DMS153 (cell line): ENCODE data around the gene NFATC1.

Source experiments
- DNase-seq: peaks from one replicate; lab custom pipeline; 2025; lab: John Stamatoyannopoulos, UW

Gene NFATC1

DNA sequence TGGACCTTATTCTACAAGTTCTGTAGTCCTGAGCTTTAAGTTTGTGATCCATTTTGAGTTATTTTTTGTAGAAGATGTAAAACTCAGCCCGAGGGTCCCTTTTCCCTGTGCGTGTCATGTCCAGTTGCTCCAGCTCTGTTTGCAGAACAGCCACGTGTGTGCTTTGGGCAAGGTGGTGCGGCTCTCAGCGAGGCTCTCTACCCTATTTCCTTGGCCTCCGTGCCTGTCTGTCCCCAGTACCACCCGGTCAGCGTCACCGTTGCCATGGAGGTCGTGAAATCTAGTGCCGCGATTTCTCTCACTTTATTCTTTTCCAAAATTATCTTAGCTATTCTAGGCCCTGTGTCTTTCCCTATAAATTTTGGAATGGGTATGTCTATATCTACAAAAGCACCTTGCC lies 142.9 kb downstream of the NFATC1 start:
- no peak for DNase-seq

- DNase-seq: no peak
Measured at GRCh38 chr18:79540161-79540903, 144.6 kb downstream of the NFATC1 start.

DNA sequence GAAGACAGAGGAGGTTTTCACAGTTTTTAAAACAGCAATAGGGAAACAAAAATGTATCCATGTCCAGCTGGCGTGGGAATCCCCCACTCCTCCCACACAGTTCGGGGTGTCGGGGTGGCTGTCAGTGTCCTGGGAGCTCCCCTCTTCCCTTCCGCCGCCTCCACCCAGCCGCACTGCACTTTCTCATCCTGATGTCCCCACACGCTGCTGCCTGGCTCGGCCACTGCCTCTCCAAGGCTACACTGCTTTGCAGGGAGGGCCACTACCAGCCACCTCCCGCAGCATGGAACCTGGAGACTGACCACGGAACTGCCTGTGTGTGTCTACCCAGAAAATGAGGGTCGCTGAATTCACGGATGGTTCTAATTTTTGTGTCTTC lies 145.2 kb downstream of the NFATC1 start:
- no peak for DNase-seq

DNA sequence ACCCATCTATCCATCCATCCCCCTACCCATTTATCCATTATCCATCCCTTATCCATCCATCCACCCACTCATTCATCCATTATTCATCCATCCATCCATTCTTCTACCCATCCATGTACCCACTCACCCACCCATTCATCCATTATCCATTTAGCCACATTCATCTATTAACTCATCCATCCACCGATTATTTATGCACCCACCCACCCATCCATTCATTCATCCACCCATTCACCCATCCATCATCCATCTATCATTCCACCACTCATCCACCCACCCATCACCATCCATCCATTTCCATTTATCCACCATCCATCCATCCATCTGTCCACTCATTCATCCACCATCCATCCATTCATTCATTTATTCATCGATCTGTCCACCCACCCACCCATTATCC lies 146.5 kb downstream of the NFATC1 start:
- DNase-seq: no peak

DNA sequence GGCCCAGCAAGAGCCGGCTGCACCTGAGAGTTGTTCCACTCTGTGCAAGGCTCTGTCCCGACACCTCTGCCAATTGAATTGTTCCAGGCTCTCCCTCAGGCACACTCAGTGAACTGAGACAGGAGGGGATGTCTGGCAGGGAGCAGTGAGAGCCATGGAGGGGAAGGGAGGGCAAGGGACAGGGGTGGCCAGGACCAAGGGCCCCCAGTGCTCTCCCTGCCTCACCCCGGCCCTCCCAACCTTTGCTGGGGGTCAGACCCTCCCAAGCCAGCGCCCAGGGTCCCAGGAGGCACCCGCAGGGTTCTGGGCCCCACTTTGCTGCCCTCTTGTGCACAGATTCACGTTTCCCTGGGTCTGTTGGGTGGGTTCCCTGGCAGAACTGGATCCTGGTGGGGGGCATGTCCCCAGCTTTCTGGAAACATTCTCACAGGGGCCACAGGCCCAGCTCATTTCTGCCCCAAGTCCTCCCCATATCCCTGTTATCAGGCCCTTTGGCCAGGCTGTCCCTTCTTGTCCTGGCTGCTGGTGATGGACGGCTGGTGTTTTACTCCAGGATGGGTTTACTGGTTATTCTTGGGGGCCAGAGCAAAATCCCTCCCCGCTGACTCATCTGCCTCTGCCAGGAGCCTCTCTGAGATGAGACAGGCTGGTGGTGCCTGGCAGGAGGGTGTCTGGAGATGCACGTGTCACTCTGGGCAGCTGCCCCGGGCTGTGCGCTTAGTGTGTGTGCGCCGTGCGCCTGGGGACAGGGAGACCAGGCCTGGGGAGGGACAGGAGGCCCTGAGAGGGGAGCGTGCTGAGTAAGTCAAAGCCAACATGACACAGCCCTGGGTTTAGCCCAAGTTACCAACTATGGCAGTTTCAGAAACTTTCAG lies 147.4 kb downstream of the NFATC1 start:
- DNase-seq: no peak

- DNase-seq: no peak
Measured at GRCh38 chr18:79543861-79544385, 148.2 kb downstream of the NFATC1 start.

DNA sequence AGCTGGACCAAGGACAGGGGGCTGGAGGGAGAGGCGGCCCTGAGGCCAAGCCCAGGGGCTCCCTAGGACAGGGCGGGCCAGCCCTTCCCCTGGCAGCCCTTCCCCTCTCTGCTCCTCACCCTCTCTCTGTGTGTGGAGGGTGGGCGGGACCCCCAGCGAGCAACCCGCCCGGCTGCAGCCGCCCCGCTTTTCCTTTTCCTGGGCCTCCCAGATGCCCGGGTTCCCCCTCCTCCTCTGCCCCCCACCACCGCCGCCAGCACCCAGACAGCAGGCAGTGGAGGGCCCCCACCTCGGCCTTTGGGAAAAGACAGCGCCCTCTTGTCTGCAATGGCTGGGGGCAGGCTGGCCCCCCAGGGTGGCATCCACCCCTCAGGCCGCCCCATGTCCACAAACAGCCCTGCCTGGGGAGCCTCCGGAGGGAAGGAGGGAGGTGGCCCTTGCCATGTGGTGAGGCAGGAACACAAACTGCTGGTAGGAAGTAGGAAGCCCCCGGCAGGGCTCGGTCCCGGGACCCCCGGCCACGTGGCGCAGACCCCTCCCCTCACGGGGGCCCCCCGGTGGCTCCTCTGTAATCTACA lies 148.7 kb downstream of the NFATC1 start:
- DNase-seq: no peak

DNA sequence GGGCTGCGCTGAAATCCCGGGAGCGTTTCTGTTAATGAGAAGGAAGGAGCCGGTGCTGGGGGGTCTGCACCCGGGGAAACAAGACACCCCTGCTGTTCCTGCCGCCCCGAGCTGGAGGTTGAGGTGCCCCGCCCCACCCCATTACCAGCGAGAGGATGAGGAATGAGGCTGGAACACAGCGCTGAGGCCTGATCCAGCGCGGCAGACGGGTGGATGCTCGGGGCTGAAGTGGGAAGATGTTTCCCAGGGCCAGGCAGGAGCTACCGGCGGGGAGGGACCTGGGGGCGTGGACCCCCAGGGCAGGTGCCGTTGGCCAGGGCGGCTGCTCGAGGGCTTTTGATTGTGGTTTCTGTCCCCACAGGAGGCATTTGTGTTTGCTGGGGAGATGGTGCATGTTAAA lies 149.5 kb downstream of the NFATC1 start:
- no peak for DNase-seq

GRCh38 chr18:79545736-79546171 lies 150.0 kb downstream of the NFATC1 start:
- DNase-seq: no peak

DNA sequence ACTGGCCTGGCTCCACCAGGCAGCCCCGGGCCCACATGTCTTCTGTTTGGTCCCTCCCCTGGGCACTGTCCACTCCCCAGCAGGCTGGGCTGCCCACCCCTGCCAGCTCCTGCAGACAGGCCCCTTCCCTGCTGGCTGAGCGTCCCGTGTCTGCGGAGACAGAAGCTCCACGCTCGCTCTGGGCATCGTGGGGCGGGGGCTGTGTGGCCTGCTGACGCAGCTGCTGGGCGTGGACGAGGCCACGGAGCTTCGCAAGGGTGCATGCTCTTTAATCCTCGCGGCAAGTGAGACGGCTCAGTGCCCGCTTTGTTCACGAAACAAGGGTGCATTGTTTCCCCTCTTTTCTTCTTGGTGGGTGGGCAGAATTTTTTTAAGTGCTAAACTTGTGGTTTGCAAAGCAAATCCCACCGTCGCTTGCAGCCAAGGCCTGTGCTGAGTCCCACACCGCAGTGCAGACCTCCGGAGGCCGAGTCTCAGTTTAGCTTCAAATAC lies 151.1 kb downstream of the NFATC1 start:
- no peak for DNase-seq

GRCh38 chr18:79547413-79548076 lies 151.8 kb downstream of the NFATC1 start:
- DNase-seq: no peak

GRCh38 chr18:79548077-79548450 lies 152.3 kb downstream of the NFATC1 start:
- DNase-seq: no peak

- DNase-seq: no peak
Measured at GRCh38 chr18:79548621-79548985, 152.9 kb downstream of the NFATC1 start.

- no peak for DNase-seq
Measured at GRCh38 chr18:79548986-79549637, 153.4 kb downstream of the NFATC1 start.

DNA sequence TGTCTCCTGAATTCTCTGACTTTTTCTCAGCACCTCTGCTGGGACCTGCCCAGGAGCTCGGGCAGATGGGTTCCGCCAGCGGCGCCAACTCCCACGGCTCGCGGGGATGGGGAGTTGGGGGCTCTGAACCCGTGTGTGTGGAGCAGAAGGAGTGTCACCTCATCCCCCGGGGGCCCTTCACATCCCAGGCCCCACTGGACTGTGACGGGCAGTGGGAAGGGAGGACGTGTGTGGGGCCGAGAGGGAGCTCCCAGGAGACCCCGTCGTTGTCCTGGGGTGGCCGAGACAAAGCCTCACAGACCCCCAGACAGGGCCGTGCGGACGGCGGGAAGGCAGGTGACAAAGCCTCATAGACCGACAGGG lies 153.9 kb downstream of the NFATC1 start:
- DNase-seq: no peak

DNA sequence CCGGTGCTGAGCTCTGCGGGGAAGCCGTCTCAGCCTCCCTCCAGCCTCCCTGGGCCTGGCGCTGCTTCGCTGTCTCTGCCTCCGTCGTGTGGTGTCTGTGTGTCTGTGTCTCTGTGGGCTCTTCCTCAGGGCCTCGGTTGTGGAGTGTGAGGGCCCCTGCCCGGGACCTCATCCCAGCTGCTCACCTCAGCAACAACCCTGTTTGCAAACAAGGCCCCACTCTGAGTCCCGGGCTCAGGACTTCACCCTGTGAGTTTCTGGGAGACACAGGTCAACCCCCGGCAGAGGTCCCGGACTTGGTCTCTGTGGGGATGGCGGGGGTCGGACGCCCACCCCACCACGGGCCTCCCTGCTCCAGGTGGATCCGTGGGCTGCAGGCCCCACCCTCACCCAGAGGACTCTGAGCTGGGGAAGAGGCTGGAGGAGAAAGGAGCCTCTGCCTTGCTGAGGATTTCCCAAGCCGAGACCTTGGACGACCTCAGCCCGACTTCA lies 156.5 kb downstream of the NFATC1 start:
- no peak for DNase-seq

DNA sequence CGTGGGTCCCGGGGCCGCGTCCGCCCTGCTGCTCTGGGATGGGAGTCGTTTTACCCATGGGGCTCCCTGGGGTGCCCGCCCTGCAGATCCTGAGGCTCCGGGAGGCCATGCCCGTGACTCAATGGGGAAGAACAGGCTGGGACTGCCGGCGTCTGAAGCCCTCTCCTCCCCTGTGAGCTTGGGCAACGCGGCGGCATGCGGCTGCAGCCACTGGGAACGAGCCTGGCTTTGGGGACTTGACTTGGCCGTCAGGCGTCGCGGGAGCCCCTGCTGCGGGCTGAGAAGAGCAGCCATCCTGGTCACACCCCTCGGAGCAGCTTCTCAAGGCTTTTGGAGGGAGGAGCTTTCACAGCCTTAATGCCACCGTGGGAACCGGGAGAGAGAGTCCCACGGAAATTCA lies 157.0 kb downstream of the NFATC1 start:
- DNase-seq: no peak

GRCh38 chr18:79553154-79553553 lies 157.4 kb downstream of the NFATC1 start:
- DNase-seq: no peak

GRCh38 chr18:79553696-79554095 lies 158.0 kb downstream of the NFATC1 start:
- no peak for DNase-seq

- no peak for DNase-seq
Measured at GRCh38 chr18:79554321-79554720, 158.6 kb downstream of the NFATC1 start.

GRCh38 chr18:79554945-79555645 lies 159.4 kb downstream of the NFATC1 start:
- DNase-seq: no peak
